GM21367 (cell line): ENCODE data around the gene BANP.
"Not testable (repeated sequence)": the region's sequence is repeated elsewhere in the genome, so short reads cannot be mapped to it uniquely, and the experiment has no call there.

Source experiments
- ATAC-seq: cut with Tn5 transposase; IDR thresholded peaks from one replicate; pipeline ENCODE4 v1.9.1; 2021; ENCODE audit not compliant: unreplicated experiment

Gene BANP

GRCh38 chr16:87990254-87990653 is 39.0 kb downstream of the BANP start:
- not testable (repeated sequence) for ATAC-seq

GRCh38 chr16:87992142-87992541 is 40.9 kb downstream of the BANP start:
- ATAC-seq: not testable (repeated sequence)

DNA sequence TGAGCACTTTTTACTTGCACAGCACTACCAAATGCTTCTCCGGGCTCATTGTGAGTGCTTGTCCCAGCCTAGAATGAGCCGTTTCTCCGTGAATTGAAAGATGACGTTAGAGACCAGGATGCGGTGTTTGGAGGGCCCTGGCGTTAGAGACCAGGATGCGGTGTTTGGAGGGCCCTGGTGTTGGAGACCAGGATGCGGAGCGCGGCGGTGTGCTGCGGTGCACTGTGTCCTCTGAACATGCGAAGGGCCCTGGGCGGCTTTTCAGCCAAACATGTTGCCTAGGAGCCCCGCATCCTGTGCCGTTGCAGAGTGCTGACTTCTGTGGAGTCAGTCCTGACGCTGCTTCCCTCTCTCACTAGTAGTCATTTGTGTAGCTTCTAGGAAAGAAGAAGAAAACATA is 42.7 kb downstream of the BANP start:
- no peak for ATAC-seq

- no peak for ATAC-seq
Measured at GRCh38 chr16:87995644-87996043, 44.4 kb downstream of the BANP start.

GRCh38 chr16:87996962-87997880 is 46.0 kb downstream of the BANP start:
- ATAC-seq: no peak

GRCh38 chr16:87998184-87998793 is 47.1 kb downstream of the BANP start:
- not testable (repeated sequence) for ATAC-seq

DNA sequence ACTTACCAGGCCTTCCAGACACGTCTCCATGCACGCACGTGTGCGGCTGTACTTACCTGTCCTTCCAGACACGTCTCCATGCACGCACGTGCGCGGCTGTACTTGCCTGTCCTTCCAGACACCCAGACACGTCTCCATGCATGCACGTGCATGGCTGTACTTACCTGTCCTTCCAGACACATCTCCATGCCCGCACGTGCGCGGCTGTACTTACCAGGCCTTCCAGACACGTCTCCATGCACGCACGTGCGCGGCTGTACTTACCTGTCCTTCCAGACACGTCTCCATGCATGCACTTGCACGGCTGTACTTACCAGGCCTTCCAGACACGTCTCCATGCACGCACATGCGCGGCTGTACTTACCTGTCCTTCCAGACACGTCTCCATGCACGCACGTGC is 47.8 kb downstream of the BANP start:
- not testable (repeated sequence) for ATAC-seq

- ATAC-seq: no peak
Measured at GRCh38 chr16:88002211-88002610, 51.0 kb downstream of the BANP start.

GRCh38 chr16:88002749-88003148 is 51.5 kb downstream of the BANP start:
- no peak for ATAC-seq

DNA sequence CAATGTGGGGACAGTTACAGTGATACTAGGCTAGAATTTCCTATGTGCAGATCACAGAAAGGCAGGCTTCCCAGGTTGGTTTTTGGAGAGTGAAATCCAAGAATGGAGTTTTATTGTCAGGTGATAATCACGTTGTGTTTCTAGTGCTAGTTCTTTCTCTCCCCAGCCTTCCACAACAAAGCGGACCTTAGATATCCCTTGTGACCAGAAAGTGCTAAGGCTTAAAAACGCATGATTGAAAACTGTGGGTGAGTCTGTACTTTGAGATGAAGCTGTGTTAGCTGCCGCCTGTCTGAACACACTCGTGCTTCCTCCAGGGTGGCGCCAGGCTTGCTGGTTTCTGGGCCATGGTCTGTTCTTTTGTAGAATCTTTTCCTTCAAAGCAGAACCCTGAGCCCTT is 52.1 kb downstream of the BANP start:
- ATAC-seq: no peak

- ATAC-seq: no peak
Measured at GRCh38 chr16:88003736-88004135, 52.5 kb downstream of the BANP start.

- ATAC-seq: no peak
Measured at GRCh38 chr16:88004391-88004790, 53.2 kb downstream of the BANP start.

DNA sequence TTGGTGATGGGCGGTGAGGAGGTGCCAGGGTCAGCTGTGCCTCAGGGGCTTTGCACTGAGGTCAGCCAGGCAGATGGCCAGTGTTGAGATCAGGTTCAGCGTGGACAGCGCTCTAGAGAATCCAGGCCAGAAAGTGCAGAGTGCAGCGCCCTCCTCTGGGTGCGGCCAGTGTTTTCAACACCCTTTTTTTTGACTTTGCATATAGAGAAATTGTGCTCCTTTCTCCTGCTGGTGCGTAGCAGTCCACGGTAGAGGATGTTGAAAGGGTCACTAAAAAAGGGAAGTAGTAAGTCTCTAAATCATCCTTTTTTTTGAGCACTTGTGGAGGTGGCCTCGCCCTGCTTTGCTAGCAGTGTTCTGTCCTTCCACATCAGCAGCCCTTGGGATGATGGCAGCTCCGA is 53.9 kb downstream of the BANP start:
- ATAC-seq: no peak

DNA sequence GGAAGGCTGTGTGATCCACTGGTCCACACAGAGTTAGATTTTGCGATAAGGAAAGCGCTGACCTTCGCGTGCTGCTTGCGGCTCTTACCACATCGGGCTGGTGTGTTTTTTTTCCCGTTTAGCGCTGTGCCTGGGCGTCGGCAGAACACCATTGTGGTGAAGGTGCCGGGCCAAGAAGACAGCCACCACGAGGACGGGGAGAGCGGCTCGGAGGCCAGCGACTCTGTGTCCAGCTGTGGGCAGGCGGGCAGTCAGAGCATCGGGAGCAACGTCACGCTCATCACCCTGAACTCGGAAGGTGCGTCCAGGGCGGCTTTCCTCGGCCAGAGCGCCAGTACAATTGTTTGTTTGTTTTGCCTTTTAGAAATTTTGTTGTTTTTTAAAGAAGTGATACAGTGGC is 54.7 kb downstream of the BANP start:
- no peak for ATAC-seq

DNA sequence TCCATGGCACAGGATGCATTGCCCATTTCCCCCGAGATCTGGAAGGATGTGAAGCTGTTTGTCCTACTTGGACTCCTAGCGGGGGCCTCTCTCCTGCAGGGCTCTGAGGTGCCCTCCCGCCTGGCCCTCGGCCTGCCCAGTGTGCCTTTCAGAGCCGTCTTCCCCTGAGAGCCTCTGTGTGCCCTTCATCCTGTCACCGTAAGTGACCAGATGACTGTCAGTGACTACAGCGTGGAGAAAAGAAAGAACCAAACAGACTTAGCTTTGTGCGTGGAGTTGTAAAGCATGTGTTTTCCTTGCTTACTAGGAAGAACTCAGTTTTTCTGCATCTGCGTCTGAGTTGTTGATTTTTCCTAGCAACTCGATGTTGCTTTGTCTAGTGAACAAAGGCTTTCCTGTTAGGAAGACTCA is 56.1 kb downstream of the BANP start:
- no peak for ATAC-seq

DNA sequence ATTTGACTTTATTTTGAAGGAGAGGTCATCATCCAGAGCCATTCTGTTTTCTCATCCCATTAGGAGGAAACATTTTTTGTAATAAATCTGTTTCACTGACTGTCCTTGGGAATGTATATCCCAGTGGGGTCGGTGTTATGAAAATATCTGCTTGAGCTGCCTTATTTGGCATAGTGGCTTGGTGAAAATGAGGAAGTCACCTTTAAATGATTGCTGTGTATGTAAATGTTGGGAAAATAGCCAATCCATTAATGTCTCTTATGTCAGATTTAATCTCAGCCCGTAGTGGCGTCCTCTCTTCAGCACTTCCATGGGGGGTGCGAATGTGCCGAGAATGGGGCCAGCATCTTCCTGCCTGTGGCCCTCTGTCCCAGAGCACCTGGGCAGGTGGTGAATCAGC is 57.6 kb downstream of the BANP start:
- no peak for ATAC-seq

DNA sequence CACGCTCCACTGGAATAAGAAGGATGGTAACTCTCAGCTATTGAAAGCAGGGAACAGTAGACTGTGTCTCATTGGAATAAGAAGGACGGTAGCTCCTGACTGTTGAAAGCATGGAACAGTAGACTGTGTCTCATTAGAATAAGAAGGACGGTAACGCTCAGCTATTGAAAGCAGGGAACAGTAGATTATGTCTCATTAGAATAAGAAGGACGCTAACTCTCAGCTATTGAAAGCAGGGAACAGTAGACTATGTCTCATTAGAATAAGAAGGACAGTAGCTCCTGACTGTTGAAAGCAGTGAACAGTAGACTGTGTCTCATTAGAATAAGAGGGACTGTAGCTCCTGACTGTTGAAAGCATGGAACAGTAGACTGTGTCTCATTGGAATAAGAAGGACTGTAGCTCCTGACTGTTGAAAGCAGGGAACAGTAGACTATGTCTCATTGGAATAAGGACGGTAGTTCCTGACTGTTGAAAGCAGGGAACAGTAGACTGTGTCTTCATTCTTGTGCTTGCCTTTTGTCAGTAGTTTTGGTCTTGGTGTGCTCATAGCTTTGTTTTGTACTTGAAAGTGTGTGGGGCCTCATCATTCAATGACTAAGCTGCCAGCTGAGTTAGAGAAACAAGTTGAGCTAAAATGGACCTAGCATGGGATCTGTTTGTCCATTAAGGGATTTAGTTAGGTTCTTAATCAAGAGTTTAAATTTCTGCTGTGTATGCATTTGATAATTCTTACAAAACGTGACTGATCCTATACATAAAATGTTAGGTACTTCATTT is 58.5 kb downstream of the BANP start:
- ATAC-seq: no peak

- no peak for ATAC-seq
Measured at GRCh38 chr16:88010343-88010967, 59.2 kb downstream of the BANP start.

DNA sequence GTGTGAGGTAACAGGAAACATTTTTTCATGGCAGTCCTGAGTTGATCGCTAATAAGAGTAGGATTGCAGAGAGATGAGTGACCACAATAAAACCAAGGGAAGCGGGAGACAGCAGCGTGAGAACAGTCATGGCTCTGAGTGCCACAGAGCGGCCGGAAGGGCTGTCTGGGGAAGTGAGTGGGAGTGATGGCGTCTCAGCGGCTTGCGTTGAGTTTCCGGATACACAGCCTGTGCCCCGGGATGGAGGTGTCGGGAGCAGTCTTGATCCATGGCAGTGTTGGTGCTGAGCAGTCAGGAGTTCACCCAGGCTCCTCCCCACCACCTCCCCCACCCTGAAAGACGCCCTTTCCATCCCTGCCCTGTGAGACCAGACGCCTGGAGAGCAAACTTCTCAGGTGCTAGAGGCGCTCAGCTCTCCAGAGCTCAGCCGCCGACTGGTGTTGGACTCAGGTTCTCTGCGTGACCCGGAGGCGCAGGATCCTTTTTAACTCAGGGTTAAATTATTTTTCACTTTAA is 59.8 kb downstream of the BANP start:
- ATAC-seq: no peak

- ATAC-seq: no peak
Measured at GRCh38 chr16:88012360-88012759, 61.1 kb downstream of the BANP start.

DNA sequence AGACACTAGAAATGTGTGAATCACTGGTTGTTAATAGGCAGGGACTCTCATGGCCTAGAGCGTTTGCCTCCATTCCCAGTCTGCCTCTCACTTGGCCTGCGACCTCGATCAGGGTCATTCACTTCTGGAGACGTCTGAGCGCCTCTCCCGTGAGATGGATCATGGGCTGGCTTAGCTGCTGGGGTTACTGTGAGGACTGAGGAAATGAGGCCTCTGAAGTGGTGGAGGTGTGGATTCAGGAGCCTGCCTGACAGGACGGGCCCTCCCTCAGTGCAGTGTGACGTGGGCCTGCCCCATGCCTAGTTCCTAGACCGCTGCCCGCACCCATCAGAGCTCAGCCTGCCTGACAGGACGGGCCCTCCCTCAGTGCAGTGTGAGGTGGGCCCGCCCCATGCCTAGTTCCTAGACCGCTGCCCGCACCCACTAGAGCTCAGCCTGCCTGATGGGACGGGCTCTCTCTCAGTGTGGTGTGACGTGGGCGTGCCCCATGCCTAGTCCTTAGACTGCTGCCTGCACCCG is 61.9 kb downstream of the BANP start:
- no peak for ATAC-seq
